Uterus (tissue), 2 donors: ENCODE results near the gene DLD.

Experiments
- CTCF ChIP-seq, 4 experiments: fragments of 200-600 bp in 2 of 4; fragments of 450-650 bp in 2 of 4; sonication (generic) in 2 of 4; IDR thresholded peaks; one replicate each; pipeline ENCODE4 v1.5.1; 2016 to 2019; ENCODE audit warnings: antibody characterized with exemption in 4 of 4, mild to moderate bottlenecking in 2 of 4, moderate library complexity in 1 of 4
- POLR2A ChIP-seq, 2 donors: fragments of 450-650 bp; IDR thresholded peaks; one replicate each; pipeline ENCODE4 v1.6.1; 2016; ENCODE audit warnings: antibody characterized with exemption in 2 of 2, mild to moderate bottlenecking in 1 of 2, moderate library complexity in 1 of 2

- TF ChIP-seq POLR2A (IDR thresholded peaks at IDR 0.05) (no peak), CTCF (IDR thresholded peaks at IDR 0.05) (no peak)
Observed at GRCh38 chr7:107920048-107920772, 29.2 kb downstream of the DLD start.
